A673 (cell line): ENCODE results near the gene CFAP61.

Experiments used
- EZH2 ChIP-seq: fragments of 200-600 bp; sonication (generic); IDR thresholded peaks from 2 replicates; pipeline ENCODE4 v1.6.1; 2017; ENCODE audit warnings: borderline replicate concordance, low read depth, mild to moderate bottlenecking, mixed read lengths, antibody characterized with exemption, low read length; ENCODE audit not compliant: poor library complexity, severe bottlenecking
- TF ChIP-seq, protein P1 (sequence below): fragments of 300-800, 200-600 bp; sonication (generic); conservative IDR thresholded peaks from 2 replicates; pipeline ENCODE4 v1.5.1; 2017; ENCODE audit warnings: low read depth, mild to moderate bottlenecking, antibody characterized with exemption, low read length, moderate library complexity, mixed read lengths

DNA sequence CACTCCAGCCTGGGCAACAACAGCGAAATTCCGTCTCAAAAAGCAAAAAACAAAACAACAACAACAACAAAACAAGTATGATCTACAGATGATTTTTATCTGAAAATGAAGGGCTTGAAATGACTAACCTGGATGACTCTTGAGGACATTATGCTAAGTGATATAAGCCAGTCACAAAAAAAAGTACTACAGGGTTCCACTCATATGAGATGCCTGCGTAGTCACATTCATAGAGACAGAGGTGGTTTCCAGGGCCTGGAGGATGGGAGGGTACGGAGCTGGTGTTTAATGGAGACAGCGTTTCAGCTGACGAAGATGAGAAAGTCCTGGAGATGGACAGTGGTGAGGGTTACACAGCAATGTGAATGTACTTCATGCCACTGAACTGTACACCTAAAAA lies 307.3 kb downstream of the CFAP61 start:
- TF ChIP-seq, protein P1, sequence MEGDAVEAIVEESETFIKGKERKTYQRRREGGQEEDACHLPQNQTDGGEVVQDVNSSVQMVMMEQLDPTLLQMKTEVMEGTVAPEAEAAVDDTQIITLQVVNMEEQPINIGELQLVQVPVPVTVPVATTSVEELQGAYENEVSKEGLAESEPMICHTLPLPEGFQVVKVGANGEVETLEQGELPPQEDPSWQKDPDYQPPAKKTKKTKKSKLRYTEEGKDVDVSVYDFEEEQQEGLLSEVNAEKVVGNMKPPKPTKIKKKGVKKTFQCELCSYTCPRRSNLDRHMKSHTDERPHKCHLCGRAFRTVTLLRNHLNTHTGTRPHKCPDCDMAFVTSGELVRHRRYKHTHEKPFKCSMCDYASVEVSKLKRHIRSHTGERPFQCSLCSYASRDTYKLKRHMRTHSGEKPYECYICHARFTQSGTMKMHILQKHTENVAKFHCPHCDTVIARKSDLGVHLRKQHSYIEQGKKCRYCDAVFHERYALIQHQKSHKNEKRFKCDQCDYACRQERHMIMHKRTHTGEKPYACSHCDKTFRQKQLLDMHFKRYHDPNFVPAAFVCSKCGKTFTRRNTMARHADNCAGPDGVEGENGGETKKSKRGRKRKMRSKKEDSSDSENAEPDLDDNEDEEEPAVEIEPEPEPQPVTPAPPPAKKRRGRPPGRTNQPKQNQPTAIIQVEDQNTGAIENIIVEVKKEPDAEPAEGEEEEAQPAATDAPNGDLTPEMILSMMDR = no peak
- TF ChIP-seq EZH2 = no peak
